HepG2 (cell line): ENCODE data around the gene SYNE3. TPM values are rescaled to one million over a fixed set of nuclear protein-coding genes. Genes with fewer than 3 reads are reported as not detected.

Source experiments
- ATF3 ChIP-seq: sonication (generic); formaldehyde crosslinking; IDR thresholded peaks from 2 replicates; pipeline ENCODE4 v1.4.0; 2020; ENCODE audit warnings: missing genetic modification reagents
- CSRNP1 ChIP-seq: sonication (generic); formaldehyde crosslinking; IDR thresholded peaks from 2 replicates; pipeline ENCODE4 v1.8.1; 2023; ENCODE audit warnings: mild to moderate bottlenecking, missing genetic modification reagents
- DMTF1 ChIP-seq: sonication (generic); formaldehyde crosslinking; IDR thresholded peaks from 2 replicates; pipeline ENCODE4 v1.4.0; 2020; ENCODE audit warnings: mild to moderate bottlenecking, missing genetic modification reagents
- ELF1 ChIP-seq: sonication (generic); formaldehyde crosslinking; IDR thresholded peaks from 2 replicates; pipeline ENCODE4 v1.4.0; 2020; ENCODE audit warnings: missing genetic modification reagents
- HDAC6 ChIP-seq: fragments of 200-600 bp; sonication (generic); IDR thresholded peaks from 2 replicates; pipeline ENCODE4 v1.7.0; 2017; ENCODE audit warnings: mild to moderate bottlenecking, antibody characterized with exemption, low read length, low read depth
- KAT7 ChIP-seq: IDR thresholded peaks from 2 replicates; pipeline ENCODE4 v1.6.1; 2018; ENCODE audit warnings: borderline replicate concordance, missing compliant biosample characterization
- MAZ ChIP-seq, 2 experiments: sonication (generic) in 1 of 2; formaldehyde crosslinking in 1 of 2; IDR thresholded peaks; 2 replicates each; pipeline versions ENCODE4 v1.5.0 to v1.6.1; 2012 to 2020; ENCODE audit warnings: low read depth in 2 of 2, mild to moderate bottlenecking in 2 of 2, borderline replicate concordance in 1 of 2, improper control_type of control experiment in 1 of 2, low read length in 1 of 2, missing genetic modification reagents in 1 of 2, moderate library complexity in 1 of 2
- NCOR1 ChIP-seq: fragments of 200-600 bp; sonication (generic); IDR thresholded peaks from 2 replicates; pipeline ENCODE4 v1.7.0; 2017; ENCODE audit warnings: antibody characterized with exemption, low read length, borderline replicate concordance
- THAP9 ChIP-seq: sonication (generic); formaldehyde crosslinking; IDR thresholded peaks from 2 replicates; pipeline ENCODE4; 2020; ENCODE audit warnings: missing genetic modification reagents, mild to moderate bottlenecking, borderline replicate concordance
- WIZ ChIP-seq: sonication (generic); formaldehyde crosslinking; IDR thresholded peaks from 2 replicates; pipeline ENCODE4 v1.5.1; 2020; ENCODE audit warnings: mild to moderate bottlenecking, missing genetic modification reagents
- ZKSCAN5 ChIP-seq: sonication (generic); formaldehyde crosslinking; IDR thresholded peaks from 2 replicates; pipeline ENCODE4 v1.5.1; 2020; ENCODE audit warnings: mild to moderate bottlenecking, missing genetic modification reagents
- ZNF639 ChIP-seq: conservative IDR thresholded peaks from 2 replicates; pipeline ENCODE4 v1.6.1; 2018; ENCODE audit warnings: missing genetic modification reagents
- ZNF720 ChIP-seq: sonication (generic); formaldehyde crosslinking; IDR thresholded peaks from 2 replicates; pipeline ENCODE4 v1.4.0; 2020; ENCODE audit warnings: missing genetic modification reagents
- ZNF790 ChIP-seq: sonication (generic); formaldehyde crosslinking; IDR thresholded peaks from 2 replicates; pipeline ENCODE4 v1.8.0; 2022; ENCODE audit warnings: missing genetic modification reagents, mild to moderate bottlenecking, borderline replicate concordance
- ZXDC ChIP-seq: sonication (generic); formaldehyde crosslinking; IDR thresholded peaks from 2 replicates; pipeline ENCODE4 v1.5.0; 2020; ENCODE audit warnings: mild to moderate bottlenecking, missing genetic modification reagents
- polyA plus RNA-seq, 8 experiments: library from polyadenylated mRNA; depleted of rRNA in 3 of 8; stranded (reverse) in 7 of 8; unstranded in 1 of 8; fragments of >200 nt; fragmentation: Illumina TruSeq in 4 of 8; extraction: Trizol in 4 of 8; gene quantifications; 2 replicates each; pipeline versions ENCODE4 v1.2.1 to v1.2.3, GENCODE V29; 2011 to 2016; ENCODE audit warnings: low read depth in 4 of 8, missing spikeins in 1 of 8, mixed read lengths in 1 of 8; ENCODE audit not compliant: insufficient read depth in 1 of 8
- total RNA-seq, 5 experiments: library from RNA; depleted of rRNA; stranded (reverse); fragments of >200 nt; fragmentation: Illumina TruSeq; extraction: Trizol; gene quantifications; 2 replicates each; pipeline ENCODE4 v1.2.3, GENCODE V29; 2016; ENCODE audit warnings: low read depth in 1 of 5

The SYNE3 gene
- total and polyA plus RNA-seq, 2 of the 13 experiments (the other 11 are each of a cell fraction or from before 2014, with no cell fraction given): 7.8 to 8.0 TPM

- peak; percentile 18; the same call in 1 of the 2 replicates for TF ChIP-seq NCOR1
- no peak for TF ChIP-seq ATF3 (CRISPR knock-in tag)
- no peak for TF ChIP-seq MAZ (IDR thresholded peaks at IDR 0.05; ENCODE audit: borderline replicate concordance, low read depth, low read length)
- TF ChIP-seq MAZ (CRISPR knock-in tag; IDR thresholded peaks at IDR 0.05; ENCODE audit: low read depth): peak; percentile 3; the same call in 1 of the 2 replicates
- TF ChIP-seq THAP9: peak; percentile 59; the same call in 1 of the 2 replicates
- no peak for TF ChIP-seq KAT7 (CRISPR knock-in tag)
- no peak for TF ChIP-seq ZXDC (CRISPR knock-in tag)
- TF ChIP-seq ZNF639 (CRISPR knock-in tag): no peak; the same call in none of the 2 replicates
- TF ChIP-seq ZNF720 (CRISPR knock-in tag): no peak
- peak; percentile 85 for TF ChIP-seq ELF1 (CRISPR knock-in tag)
- TF ChIP-seq DMTF1: no peak
- TF ChIP-seq CSRNP1: 0 out of 2 replicates have a peak, but pooled peaks have one; percentile 44
- TF ChIP-seq WIZ (CRISPR knock-in tag): no peak
- no peak for TF ChIP-seq ZNF790 (CRISPR knock-in tag)
- no peak for TF ChIP-seq ZKSCAN5 (CRISPR knock-in tag)
- no peak for TF ChIP-seq HDAC6
Measured at GRCh38 chr14:95534299-95535225, 18.1 kb upstream of the SYNE3 start, which contains the start of gene GLRX5 (continued).
